OCI-LY1 (cell line): ENCODE data around the gene TPST2.

Experiments
- EZH2 ChIP-seq: fragments of 200-600 bp; sonication (generic), shearing (Covaris generic); IDR thresholded peaks from 2 replicates; pipeline ENCODE4 v1.8.0; 2017; ENCODE audit warnings: borderline replicate concordance, mixed run types, mild to moderate bottlenecking, antibody characterized with exemption, low read length, moderate library complexity, mixed read lengths
- TF ChIP-seq, protein P1 (sequence below): fragments of 200-600 bp; sonication (generic), shearing (Covaris generic); IDR thresholded peaks from 2 replicates; pipeline ENCODE4 v1.5.1; 2017; ENCODE audit warnings: mild to moderate bottlenecking, antibody characterized with exemption, low read length, moderate library complexity, mixed read lengths

DNA sequence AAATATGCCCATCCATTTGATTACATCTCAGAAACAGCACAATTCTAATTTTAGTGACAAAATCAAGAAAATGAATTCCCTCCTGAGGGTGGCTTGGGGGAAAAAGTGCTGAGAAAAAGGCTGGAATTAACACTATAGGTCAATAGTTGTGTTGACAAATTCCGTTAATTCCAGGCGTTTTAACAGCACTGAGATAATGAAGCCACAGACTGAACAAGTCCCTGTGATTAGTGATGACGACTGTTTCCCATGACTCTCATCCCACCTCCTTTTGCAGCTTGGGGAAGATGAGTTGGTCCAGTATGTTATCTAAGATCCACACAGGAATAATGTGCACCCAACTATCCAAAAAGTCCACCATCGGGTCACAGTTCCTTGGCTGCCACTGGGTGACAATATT is 93.5 kb downstream of the TPST2 start:
- no peak for TF ChIP-seq EZH2
- TF ChIP-seq, protein P1, sequence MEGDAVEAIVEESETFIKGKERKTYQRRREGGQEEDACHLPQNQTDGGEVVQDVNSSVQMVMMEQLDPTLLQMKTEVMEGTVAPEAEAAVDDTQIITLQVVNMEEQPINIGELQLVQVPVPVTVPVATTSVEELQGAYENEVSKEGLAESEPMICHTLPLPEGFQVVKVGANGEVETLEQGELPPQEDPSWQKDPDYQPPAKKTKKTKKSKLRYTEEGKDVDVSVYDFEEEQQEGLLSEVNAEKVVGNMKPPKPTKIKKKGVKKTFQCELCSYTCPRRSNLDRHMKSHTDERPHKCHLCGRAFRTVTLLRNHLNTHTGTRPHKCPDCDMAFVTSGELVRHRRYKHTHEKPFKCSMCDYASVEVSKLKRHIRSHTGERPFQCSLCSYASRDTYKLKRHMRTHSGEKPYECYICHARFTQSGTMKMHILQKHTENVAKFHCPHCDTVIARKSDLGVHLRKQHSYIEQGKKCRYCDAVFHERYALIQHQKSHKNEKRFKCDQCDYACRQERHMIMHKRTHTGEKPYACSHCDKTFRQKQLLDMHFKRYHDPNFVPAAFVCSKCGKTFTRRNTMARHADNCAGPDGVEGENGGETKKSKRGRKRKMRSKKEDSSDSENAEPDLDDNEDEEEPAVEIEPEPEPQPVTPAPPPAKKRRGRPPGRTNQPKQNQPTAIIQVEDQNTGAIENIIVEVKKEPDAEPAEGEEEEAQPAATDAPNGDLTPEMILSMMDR: no peak
